GM12875 (cell line): ENCODE measurements around the gene BIRC3.

Experiments
- H3K4me3 ChIP-seq: one replicate; pipeline ENCODE4 v1.5.1; 2011; ENCODE audit warnings: low read depth, low read length, control low read depth
- CTCF ChIP-seq: IDR thresholded peaks from 2 replicates; pipeline ENCODE4 v1.5.1; 2011; ENCODE audit warnings: low read depth, mild to moderate bottlenecking, control low read depth, inconsistent platforms, low read length, moderate library complexity, borderline replicate concordance; ENCODE audit not compliant: insufficient read depth

BIRC3 gene

GRCh38 chr11:102274628-102275027 lies 42.7 kb upstream of the BIRC3 start:
- no peak overlapping the region for H3K4me3 ChIP-seq
- TF ChIP-seq CTCF, result no peak

DNA sequence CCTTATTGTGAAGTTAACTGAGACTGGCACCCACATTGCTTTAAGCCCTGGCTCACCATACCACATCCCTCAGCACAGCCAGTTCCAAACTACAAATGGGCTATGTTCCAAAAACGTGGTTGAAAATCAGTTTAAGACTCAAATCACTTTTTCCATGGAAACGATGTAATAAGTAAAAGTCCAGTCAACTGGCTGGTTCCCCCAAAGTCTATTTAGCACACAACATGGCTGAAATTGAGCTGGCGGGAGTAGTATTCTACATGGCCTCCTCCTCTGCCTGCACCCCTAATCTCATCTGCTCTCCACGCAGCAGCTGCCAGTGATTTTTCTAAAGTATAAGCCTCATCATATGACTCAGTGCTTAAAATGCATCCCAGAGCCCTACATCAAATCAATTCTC lies 40.9 kb upstream of the BIRC3 start:
- no peak overlapping the region for H3K4me3 ChIP-seq
- TF ChIP-seq CTCF, result no peak

- TF ChIP-seq CTCF, result no peak
- H3K4me3 ChIP-seq, result no peak overlapping the region
Observed at GRCh38 chr11:102276783-102277182, 40.5 kb upstream of the BIRC3 start.

DNA sequence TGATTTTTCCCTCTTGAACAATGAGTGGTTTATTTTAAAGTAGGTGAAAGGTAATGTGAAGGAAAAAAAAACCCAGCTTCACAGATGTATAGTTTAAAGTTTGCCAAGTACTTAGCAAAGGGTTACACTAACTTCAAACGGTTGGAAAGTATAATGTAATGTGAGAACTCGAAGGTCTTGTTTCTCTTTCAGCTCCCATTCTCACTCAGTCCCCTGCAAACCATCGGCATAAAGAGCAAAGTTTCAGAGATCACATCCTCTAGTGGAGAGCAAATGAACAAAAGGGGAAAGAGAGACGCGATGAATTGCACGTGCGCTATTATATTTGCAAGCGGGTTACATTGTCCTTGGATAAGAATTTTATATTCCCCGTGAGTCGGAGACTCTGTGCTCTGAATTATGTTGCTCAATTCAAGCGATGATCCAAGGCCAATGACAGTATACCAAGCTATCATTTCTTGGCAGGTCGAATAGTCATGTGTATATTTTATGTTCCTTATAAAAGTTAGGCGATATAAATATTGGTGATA lies 37.6 kb upstream of the BIRC3 start:
- 0 out of 2 replicates have a peak, but pooled peaks have one; percentile 7 for TF ChIP-seq CTCF
- H3K4me3 ChIP-seq, result no peak overlapping the region

- H3K4me3 ChIP-seq, result no peak overlapping the region
- no peak for TF ChIP-seq CTCF
Observed at GRCh38 chr11:102280245-102280833, 36.9 kb upstream of the BIRC3 start.

GRCh38 chr11:102283116-102283485 lies 34.2 kb upstream of the BIRC3 start:
- TF ChIP-seq CTCF, result no peak

GRCh38 chr11:102284008-102284407 lies 33.3 kb upstream of the BIRC3 start:
- H3K4me3 ChIP-seq, result no peak overlapping the region
- TF ChIP-seq CTCF, result no peak

More at GRCh38 chr11:102283116-102283485, 34.2 kb upstream of the BIRC3 start:
- H3K4me3 ChIP-seq, result no peak overlapping the region
